HG03521 (cell line): Measurements from ENCODE around the gene CMTM5.

Experiments used
- ATAC-seq: cut with Tn5 transposase; IDR thresholded peaks from one replicate; pipeline ENCODE4 v1.9.1; 2021; ENCODE audit warnings: mild to moderate bottlenecking, moderate library complexity; ENCODE audit not compliant: unreplicated experiment

CMTM5 gene

GRCh38 chr14:23358042-23358441, 18.8 kb upstream of the CMTM5 start:
- ATAC-seq: no peak

- ATAC-seq: no peak
These were observed 18.2 kb upstream of the CMTM5 start for GRCh38 chr14:23358553-23359166.

DNA sequence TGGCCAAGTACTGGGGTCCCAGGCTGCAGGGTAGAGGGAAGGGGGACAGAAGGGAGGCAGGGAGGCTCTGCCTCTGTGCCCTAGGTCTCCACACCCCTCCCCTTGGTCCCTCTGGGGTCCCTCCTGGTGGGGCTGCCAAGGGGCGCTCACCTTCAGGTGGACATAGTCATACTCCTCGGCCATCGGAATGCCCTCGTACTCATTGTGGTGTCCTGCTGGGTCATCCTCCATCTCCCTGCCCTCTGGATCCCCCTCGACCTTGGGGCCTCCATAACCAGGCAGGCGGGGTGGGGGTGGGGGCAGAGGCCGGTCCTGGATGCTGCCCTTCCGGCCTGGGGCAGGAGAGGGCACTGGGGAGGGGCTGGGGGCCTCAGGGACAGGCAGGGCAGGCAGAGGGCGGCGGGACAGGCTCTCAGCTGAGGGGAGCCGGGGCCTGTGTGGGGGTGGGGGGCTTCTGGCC, 17.6 kb upstream of the CMTM5 start:
- no peak for ATAC-seq

DNA sequence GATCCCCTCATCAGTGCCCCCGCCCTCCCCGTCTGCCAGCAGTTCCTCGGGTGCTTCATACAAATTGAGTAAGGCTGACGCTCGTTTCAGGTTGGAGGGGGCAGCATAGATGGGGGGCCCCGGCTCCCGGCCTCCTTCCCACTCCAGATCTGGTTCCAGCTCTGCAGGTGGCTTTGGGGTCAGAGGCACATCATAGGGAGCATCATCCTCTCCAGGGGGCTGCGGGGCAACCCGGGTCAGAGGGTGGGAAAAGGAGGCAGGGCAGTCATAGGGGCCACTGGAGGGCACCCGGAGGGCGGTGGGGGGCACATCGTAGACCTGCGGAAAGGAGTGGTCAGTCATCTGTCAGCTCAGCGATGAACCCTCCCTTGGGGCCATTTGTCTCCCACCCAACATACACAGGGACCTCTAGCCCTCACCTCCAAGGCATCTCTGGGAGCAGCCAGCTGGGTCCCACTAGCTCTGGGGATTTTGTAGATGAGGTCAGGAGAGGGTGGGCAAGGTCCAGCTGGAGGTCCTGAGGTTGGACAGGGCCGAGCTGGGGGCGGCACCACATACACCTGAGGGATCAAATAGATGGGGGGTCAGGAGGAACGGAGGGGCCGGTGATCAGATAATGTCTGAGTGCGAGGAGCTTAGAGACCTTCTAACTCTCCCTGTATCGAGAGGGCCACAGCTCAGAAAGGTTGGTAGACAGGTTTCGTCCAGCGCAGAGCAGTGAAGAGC, 17.0 kb upstream of the CMTM5 start:
- no peak for ATAC-seq

- no peak for ATAC-seq
These were observed 16.4 kb upstream of the CMTM5 start for GRCh38 chr14:23360496-23360895.

GRCh38 chr14:23361320-23361719, 15.5 kb upstream of the CMTM5 start:
- no peak for ATAC-seq

GRCh38 chr14:23361763-23362162, 15.1 kb upstream of the CMTM5 start:
- ATAC-seq: no peak

GRCh38 chr14:23362200-23362599, 14.6 kb upstream of the CMTM5 start:
- ATAC-seq: no peak

DNA sequence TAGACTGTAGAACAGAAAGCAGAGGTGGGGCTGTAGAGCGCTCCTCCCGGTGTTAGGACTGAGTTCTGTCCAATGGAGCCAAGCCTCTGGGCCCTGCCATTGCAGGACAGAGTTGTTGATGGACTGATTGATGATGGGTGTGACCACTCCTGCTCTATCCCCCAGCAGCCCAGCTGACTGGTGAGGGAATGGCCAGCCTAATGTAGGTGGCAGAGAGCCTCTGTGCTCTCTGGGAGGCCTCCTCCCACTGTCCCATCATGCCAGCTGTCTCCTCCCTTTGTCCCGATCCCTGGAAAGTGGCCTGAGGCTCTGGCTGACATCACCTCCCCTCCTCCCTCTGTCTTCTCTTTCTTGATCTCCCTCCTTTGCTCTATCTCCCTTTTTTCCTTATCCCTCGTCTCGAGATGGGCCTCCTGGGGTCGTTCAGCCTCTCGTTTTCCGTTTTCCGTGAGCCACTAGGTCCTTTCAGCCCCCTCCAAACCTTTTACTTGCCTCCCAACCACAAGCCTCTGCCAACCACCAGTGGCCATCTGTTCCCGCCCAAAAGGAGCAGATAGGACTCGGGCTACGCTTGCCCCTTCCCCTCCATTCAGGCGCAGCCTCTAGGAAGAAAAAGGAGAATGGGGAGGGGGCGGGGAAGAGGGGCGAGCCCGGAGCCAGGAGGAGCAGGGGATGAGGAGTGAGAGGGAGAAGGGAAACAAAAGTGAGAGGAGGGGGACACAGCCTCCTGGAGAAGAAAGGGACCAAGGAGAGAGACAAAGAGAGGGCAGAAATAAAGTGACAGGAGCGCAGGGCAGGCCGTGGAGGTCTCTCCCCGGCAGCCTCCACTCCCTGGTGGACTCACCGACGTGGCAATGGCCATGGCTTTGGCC, 12.4 kb upstream of the CMTM5 start:
- no peak for ATAC-seq

DNA sequence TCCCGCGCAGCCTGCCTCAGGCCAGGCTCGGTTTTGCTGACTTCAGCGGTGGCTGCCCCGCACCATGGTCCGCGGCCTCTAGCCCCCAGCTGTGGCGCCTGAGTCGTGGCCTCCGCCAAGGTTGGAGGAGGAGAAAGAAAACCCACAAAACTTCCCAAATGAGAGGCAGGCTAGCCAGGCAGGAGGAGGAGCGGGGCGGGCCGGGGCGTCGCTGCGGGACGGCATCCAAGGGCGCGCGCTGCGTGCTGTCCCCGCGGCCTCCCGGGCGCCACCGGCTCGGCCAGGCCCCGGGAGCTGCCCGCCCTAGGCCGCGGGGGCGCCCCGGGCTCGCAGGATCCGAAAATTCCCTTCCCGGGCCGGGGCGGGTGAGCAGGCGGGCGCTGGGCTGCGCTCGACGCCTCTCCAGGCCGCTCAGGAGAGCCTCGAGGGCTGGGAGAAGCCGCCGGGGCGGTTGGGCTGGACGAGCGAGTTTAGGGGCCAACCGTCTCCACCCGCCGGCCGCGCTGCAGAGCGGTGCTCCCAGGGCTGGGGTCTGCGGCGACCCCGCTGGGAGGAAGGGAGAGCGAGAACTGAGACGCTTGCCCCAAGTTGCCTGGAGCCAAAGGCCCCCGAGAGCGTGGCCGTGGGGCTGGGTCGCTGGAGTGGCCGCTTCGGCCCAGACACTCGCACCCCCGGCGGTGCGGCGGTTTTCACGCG, 11.7 kb upstream of the CMTM5 start, which contains the start of gene EFS:
EFS (minus strand) TSS at position 137 of the 696 bp plus-strand sequence. CDS start 147 bp downstream, outside the sequence.
- ATAC-seq: no peak

DNA sequence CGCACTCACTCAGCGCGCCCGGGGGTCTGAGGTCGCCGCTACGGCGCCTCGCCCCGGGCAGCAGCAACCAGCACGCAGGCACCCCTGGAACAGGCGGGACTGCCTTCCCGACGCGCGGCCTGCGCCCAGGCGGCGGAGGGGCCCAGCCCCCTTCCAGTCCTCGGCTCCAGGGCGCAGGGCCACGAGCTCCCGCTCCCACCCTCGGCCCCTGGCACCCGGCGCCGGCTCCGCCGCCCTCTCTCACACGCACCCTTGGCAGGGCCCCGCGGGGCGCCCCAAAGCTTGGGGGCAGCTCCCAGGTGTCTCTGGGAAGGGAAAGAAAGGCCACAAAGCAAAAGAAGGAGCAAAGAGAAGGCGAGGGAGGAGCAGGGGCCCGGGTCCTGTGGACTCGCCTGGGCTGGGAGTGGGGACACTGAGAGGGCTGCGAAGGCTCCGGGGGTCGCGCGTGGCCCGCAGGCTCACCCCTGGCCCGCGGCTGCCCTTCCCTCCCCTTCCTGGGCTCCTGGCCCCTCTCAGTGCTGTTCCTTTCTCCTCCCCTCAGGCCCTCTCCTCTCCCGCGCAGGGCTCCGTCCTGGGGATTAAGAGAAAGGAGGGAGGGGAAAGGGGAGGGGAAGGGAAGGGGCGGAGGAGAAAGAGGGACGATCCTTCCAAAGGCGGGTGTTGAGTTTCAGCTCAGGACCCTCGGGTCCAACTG, 11.0 kb upstream of the CMTM5 start:
- ATAC-seq: no peak

DNA sequence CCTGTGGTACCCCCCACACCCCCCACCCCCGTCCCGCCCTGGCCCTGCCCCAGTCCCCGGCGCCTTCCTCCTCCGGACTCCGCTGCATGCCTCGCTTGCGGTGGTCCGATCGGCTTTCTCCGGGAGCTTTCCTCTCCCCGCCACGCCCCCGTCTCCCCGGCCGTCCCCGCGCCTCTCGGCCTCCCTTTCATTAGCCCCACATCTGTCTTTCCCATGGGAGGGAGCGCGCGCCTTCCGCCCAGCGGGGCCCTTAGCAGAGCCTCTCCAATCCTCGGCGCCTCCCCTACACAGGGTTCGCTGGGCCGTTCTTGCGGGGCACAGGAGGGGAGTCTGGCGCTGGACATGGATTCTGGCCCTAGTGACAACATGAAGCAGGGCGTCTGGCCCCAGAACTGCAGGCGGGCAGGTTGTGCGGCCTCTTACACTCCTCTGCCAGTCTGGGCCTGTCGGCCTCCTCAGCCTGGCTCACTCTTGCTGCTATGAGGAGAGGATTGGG, 10.4 kb upstream of the CMTM5 start:
- ATAC-seq: no peak

- no peak for ATAC-seq
These were observed 6.6 kb upstream of the CMTM5 start for GRCh38 chr14:23370221-23370620.

DNA sequence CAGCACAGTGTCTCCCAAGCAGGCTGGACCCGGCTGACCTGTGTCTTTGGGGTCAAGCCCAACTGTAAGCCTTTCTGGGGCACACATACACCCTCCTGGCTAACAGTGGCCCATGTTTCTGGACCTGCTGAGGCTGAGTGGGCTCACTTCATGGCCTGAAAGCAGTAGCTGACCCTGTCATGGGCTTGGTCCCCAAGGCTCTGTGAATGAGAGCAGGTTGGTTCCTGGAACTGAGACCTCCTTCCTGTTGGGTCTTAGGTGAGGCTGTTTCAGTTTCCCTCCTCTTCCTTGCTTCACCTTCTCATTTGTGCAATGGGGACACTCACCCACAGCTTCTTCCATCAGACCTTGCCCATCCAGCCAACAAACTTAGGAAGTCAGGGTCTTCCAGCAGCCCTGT, 5.0 kb upstream of the CMTM5 start:
- no peak for ATAC-seq

DNA sequence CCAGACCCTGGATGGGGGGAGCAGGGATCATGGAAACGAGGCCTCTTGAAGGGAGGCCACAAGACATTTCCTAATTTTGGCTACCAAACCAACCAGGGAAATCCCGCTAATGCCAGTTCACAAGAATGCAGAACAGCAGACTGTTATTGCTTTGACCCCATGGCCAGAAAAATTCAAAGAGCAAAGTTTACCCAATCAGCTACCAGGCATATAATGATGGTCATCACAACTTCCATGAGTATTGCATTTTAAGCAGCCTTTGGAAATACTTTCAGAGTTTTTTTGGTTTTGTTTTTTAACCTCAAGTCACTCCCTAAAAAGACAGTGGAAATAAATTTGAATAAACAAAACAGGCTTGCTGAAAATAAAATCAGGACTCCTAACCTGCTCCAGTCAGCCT, 4.3 kb upstream of the CMTM5 start, which contains the start of gene IL25:
IL25 (plus strand) TSS at position 301 of the 400 bp plus-strand sequence.
- ATAC-seq: no peak

DNA sequence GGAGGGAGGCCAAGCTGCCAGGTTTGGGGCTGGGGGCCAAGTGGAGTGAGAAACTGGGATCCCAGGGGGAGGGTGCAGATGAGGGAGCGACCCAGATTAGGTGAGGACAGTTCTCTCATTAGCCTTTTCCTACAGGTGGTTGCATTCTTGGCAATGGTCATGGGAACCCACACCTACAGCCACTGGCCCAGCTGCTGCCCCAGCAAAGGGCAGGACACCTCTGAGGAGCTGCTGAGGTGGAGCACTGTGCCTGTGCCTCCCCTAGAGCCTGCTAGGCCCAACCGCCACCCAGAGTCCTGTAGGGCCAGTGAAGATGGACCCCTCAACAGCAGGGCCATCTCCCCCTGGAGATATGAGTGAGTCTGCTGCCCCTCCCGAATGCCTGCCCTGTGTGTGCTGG, 3.8 kb upstream of the CMTM5 start:
- ATAC-seq: no peak

DNA sequence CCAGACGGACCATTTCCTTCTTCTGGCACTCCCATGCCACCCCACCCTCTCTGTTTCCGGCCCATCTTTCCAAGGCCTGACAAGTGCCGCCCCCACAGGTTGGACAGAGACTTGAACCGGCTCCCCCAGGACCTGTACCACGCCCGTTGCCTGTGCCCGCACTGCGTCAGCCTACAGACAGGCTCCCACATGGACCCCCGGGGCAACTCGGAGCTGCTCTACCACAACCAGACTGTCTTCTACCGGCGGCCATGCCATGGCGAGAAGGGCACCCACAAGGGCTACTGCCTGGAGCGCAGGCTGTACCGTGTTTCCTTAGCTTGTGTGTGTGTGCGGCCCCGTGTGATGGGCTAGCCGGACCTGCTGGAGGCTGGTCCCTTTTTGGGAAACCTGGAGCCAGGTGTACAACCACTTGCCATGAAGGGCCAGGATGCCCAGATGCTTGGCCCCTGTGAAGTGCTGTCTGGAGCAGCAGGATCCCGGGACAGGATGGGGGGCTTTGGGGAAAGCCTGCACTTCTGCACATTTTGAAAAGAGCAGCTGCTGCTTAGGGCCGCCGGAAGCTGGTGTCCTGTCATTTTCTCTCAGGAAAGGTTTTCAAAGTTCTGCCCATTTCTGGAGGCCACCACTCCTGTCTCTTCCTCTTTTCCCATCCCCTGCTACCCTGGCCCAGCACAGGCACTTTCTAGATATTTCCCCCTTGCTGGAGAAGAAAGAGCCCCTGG, 1.2 kb upstream of the CMTM5 start:
- ATAC-seq: no peak

DNA sequence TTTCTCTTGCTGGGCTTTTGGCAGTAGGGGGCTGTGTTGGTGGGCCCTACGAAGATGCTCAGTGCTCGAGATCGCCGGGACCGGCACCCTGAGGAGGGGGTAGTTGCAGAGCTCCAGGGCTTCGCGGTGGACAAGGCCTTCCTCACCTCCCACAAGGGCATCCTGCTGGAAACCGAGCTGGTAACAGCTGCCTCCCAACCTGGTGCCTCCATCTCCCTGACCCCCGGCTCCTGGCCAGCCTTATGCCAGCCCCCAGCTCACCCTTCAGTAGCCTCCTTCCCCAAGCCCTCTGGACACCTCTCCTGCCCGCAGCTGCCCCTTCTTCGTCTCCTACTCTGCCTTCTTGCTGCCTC, 328 bp downstream of the CMTM5 start:
- no peak for ATAC-seq
